Tibial artery (tissue), 4 donors: ENCODE measurements around the gene ZCCHC9.

ENCODE experiments used
- DNase-seq, 2 donors: peaks; one replicate each; pipeline ENCODE4 v3.0.0-alpha.2; 2019
- H3K27ac ChIP-seq, 2 donors: fragments of 200-600 bp; sonication (generic) in 1 of 2; 1 replicate in 1 of 2; 2 replicates in 1 of 2; pipeline ENCODE4 v1.5.1; 2018 to 2019; ENCODE audit warnings: mild to moderate bottlenecking in 1 of 2
- H3K27me3 ChIP-seq, 2 donors: fragments of 200-600 bp; sonication (generic) in 1 of 2; one replicate each; pipeline versions ENCODE4 v1.5.1 to v1.6.0; 2016 to 2019
- H3K36me3 ChIP-seq, 3 donors: fragments of 200-600 bp; sonication (generic) in 2 of 3; one replicate each; pipeline ENCODE4 v1.5.1; 2016 to 2019; ENCODE audit warnings: mild to moderate bottlenecking in 2 of 3
- H3K4me1 ChIP-seq, 4 donors: fragments of 200-600 bp; sonication (generic) in 2 of 4; 1 replicate in 3 of 4; 2 replicates in 1 of 4; pipeline ENCODE4 v1.5.1; 2016 to 2019
- H3K4me3 ChIP-seq, 2 donors: fragments of 200-600 bp; sonication (generic) in 1 of 2; 1 replicate in 1 of 2; 2 replicates in 1 of 2; pipeline ENCODE4 v1.5.1; 2018 to 2019; ENCODE audit warnings: mild to moderate bottlenecking in 2 of 2
- H3K9me3 ChIP-seq, 3 donors: fragments of 200-600 bp; sonication (generic) in 1 of 3; one replicate each; pipeline ENCODE4 v1.5.1; 2016 to 2019
- intact Hi-C: fragments of 100-400 bp; cut with DNase I; formaldehyde crosslinking; loops from one replicate; pipeline ENCODE4 v1.15.0; 2023; ENCODE audit warnings: low total_unique reads
- TF ChIP-seq, protein P1 (sequence below), 2 experiments: fragments of 200-600 bp in 1 of 2; fragments of 450-650 bp in 1 of 2; IDR thresholded peaks; one replicate each; pipeline ENCODE4 v1.5.1; 2017 to 2019; ENCODE audit warnings: antibody characterized with exemption in 2 of 2, mild to moderate bottlenecking in 1 of 2, moderate library complexity in 1 of 2

The ZCCHC9 gene

GRCh38 chr5:81359108-81359507 lies 57.7 kb downstream of the ZCCHC9 start:
- DNase-seq = no peak
- no peak overlapping the region for H3K27ac ChIP-seq

DNA sequence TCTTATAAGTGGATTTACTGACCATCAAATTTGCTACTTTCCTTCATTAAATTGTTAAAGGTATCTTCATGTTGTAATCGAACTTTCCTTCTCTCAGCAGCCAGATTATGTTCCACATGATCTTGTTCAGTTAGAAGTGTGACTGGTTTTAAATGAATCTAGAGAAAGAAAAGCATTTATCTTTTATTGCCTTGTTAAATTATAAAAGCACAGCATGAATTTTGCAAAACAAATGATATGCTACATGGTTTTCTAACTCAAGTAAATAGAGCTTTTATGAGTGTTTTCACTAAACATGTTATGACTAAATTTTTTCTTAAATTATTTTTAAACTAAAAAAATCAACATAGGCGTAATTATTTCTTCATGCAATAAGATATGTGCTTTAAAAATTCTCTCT lies 58.5 kb downstream of the ZCCHC9 start:
- Histone ChIP-seq H3K9me3 (no peaks in the 10 kb centered on the region), H3K4me1 (no peaks in the 10 kb centered on the region), H3K27ac (no peak overlapping the region), H3K36me3 (no peaks in the 10 kb centered on the region), H3K4me3 (no peak overlapping the region), H3K27me3 (no peaks in the 10 kb centered on the region)
- intact Hi-C loops = no loop called here
- TF ChIP-seq, protein P1, sequence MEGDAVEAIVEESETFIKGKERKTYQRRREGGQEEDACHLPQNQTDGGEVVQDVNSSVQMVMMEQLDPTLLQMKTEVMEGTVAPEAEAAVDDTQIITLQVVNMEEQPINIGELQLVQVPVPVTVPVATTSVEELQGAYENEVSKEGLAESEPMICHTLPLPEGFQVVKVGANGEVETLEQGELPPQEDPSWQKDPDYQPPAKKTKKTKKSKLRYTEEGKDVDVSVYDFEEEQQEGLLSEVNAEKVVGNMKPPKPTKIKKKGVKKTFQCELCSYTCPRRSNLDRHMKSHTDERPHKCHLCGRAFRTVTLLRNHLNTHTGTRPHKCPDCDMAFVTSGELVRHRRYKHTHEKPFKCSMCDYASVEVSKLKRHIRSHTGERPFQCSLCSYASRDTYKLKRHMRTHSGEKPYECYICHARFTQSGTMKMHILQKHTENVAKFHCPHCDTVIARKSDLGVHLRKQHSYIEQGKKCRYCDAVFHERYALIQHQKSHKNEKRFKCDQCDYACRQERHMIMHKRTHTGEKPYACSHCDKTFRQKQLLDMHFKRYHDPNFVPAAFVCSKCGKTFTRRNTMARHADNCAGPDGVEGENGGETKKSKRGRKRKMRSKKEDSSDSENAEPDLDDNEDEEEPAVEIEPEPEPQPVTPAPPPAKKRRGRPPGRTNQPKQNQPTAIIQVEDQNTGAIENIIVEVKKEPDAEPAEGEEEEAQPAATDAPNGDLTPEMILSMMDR (IDR thresholded peaks at IDR 0.05) = no peak
- no peak for DNase-seq

More at GRCh38 chr5:81359108-81359507, 57.7 kb downstream of the ZCCHC9 start:
- Histone ChIP-seq H3K9me3 (no peaks in the 10 kb centered on the region), H3K27me3 (no peaks in the 10 kb centered on the region), H3K4me3 (no peak overlapping the region), H3K4me1 (no peaks in the 10 kb centered on the region), H3K36me3 (no peaks in the 10 kb centered on the region)
- intact Hi-C loops = no loop called here
- TF ChIP-seq, protein P1 (IDR thresholded peaks at IDR 0.05) = no peak

DNA sequence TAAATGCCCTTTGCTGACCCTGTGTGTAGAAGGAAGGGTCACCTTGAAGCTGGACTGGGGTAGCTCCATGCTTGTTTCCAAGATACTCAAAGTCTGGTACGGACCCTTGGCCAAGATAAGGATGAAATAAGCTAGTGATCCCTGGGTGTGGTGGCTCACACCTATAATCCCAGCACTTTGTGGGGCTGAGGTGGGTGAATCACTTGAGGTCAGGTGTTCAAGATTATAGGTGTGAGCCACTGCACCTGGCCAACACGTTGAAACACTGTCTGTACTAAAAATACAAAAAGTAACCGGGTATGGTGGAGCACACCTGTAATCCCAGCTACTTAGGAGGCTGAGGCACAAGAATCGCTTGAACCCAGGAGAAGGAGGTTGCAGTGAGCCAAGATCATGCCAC lies 59.3 kb downstream of the ZCCHC9 start:
- Histone ChIP-seq H3K36me3 (no peaks in the 10 kb centered on the region), H3K27me3 (no peaks in the 10 kb centered on the region), H3K4me3 (no peak overlapping the region), H3K9me3 (no peaks in the 10 kb centered on the region), H3K4me1 (no peaks in the 10 kb centered on the region), H3K27ac (no peak overlapping the region)
- intact Hi-C loops = no loop called here
- TF ChIP-seq, protein P1 (IDR thresholded peaks at IDR 0.05) = no peak
- DNase-seq = no peak

DNA sequence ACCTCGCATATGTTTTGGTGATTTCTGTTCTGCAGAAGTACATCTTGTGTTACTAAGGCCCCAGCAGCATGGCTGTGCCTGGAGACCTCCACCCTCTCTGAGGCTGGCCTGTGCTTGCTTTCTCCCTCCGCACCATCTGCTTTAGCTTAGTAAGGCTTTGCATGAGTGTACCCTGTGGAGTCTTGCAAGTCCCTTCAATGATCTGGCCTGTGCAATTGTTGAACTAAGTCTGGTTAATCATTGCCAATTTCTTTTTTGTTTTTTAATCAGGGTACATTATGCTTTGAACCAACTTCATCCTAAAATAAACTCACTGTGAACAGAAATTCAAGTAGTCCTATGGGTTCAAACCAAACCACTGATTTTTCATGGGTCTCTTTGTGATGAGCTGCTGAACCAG lies 60.2 kb downstream of the ZCCHC9 start:
- H3K4me1 ChIP-seq = no peaks in the 10 kb centered on the region
- H3K27me3 ChIP-seq = no peaks in the 10 kb centered on the region
- intact Hi-C loops = no loop called here
- H3K9me3 ChIP-seq = no peaks in the 10 kb centered on the region
- no peak for DNase-seq
- TF ChIP-seq, protein P1 (IDR thresholded peaks at IDR 0.05) = no peak
- H3K4me3 ChIP-seq = no peak overlapping the region
- no peaks in the 10 kb centered on the region for H3K36me3 ChIP-seq
- no peak overlapping the region for H3K27ac ChIP-seq
